ENCODE data around the gene AGBL3. TPM values are rescaled to one million over a fixed set of nuclear protein-coding genes. Genes with fewer than 3 reads are reported as not detected.

AGBL3 gene
- total and polyA plus RNA-seq, 3 donors from 2014 or later = 10.0 to 21.6 (median 13.9) TPM

GRCh38 chr7:135164357-135165061 lies 178.2 kb downstream of the AGBL3 start:
- intact Hi-C loops (cut with DNase I; ENCODE audit: low total_unique reads) = loop anchor here (10.0 kb wide), 2 partner anchors 180 to 480 kb away; partner anchors contain the start of gene AGBL3
- WGBS, 2 donors = 83 to 86% methylated on average over 14 to 18 of the region's 18 CpGs
- no peak for DNase-seq
- Histone ChIP-seq H3K9me3 (no peaks in the 10 kb centered on the region), H3K36me3 (ENCODE audit: low read depth, missing control alignments) (no peaks in the 10 kb centered on the region), H3K27me3 (no peaks in the 10 kb centered on the region), H3K4me3 (no peak overlapping the region), H3K4me1 (peaks cover 17% of the 10 kb centered on the region), H3K27ac (peak overlapping the region in 1 of 2 donors; percentile 19)
- no peak for TF ChIP-seq POLR2A (IDR thresholded peaks at IDR 0.05)
- TF ChIP-seq CTCF (IDR thresholded peaks at IDR 0.05) = no peak

- TF ChIP-seq CTCF (IDR thresholded peaks at IDR 0.05) (no peak), POLR2A (IDR thresholded peaks at IDR 0.05) (no peak)
- intact Hi-C loops (cut with DNase I; ENCODE audit: low total_unique reads) = loop anchor here (10.0 kb wide), 2 partner anchors 181 to 481 kb away; partner anchors contain the start of gene AGBL3
- Histone ChIP-seq H3K27me3 (no peaks in the 10 kb centered on the region), H3K4me1 (peaks cover 17% of the 10 kb centered on the region), H3K36me3 (ENCODE audit: low read depth, missing control alignments) (no peaks in the 10 kb centered on the region), H3K4me3 (no peak overlapping the region), H3K27ac (peak overlapping the region in 1 of 2 donors; percentile 38), H3K9me3 (no peaks in the 10 kb centered on the region)
- DNase-seq = no peak
- WGBS, 2 donors = 81 to 93% methylated on average over 4 of the region's 4 CpGs
These were observed 179.6 kb downstream of the AGBL3 start for GRCh38 chr7:135165862-135166261.

GRCh38 chr7:135166338-135166990 lies 180.2 kb downstream of the AGBL3 start:
- no peaks in the 10 kb centered on the region for H3K36me3 ChIP-seq (ENCODE audit: low read depth, missing control alignments)
- no peaks in the 10 kb centered on the region for H3K27me3 ChIP-seq
- no peaks in the 10 kb centered on the region for H3K9me3 ChIP-seq
- no peak for DNase-seq
- TF ChIP-seq POLR2A (IDR thresholded peaks at IDR 0.05) (no peak), CTCF (IDR thresholded peaks at IDR 0.05) (no peak)
- H3K27ac ChIP-seq = peak overlapping the region in 1 of 2 donors; percentile 38
- H3K4me3 ChIP-seq = no peak overlapping the region
- peaks cover 16% of the 10 kb centered on the region for H3K4me1 ChIP-seq
- WGBS, 2 donors = 87 to 100% methylated on average over 2 to 18 of the region's 18 CpGs
- intact Hi-C loops (cut with DNase I; ENCODE audit: low total_unique reads) = loop anchor here (10.0 kb wide), 2 partner anchors 182 to 482 kb away; partner anchors contain the start of gene AGBL3

- Histone ChIP-seq H3K27me3 (no peaks in the 10 kb centered on the region), H3K9me3 (no peaks in the 10 kb centered on the region), H3K36me3 (ENCODE audit: low read depth, missing control alignments) (no peaks in the 10 kb centered on the region), H3K4me3 (no peak overlapping the region), H3K27ac (peak overlapping the region in 1 of 2 donors; percentile 14), H3K4me1 (peaks cover 16% of the 10 kb centered on the region)
- intact Hi-C loops (cut with DNase I; ENCODE audit: low total_unique reads) = loop anchor here (10.0 kb wide), 2 partner anchors 183 to 483 kb away; partner anchors contain the start of gene AGBL3
- TF ChIP-seq POLR2A (IDR thresholded peaks at IDR 0.05) = no peak
- TF ChIP-seq CTCF (IDR thresholded peaks at IDR 0.05) = no peak
- no peak for DNase-seq
- WGBS, 2 donors = 80 to 88% methylated on average over 12 of the region's 12 CpGs
These were observed 181.1 kb downstream of the AGBL3 start for GRCh38 chr7:135167365-135167917.
